Endothelial cell of umbilical vein (primary cell): ENCODE measurements around the gene AQP2. TPM values are rescaled to one million over a fixed set of nuclear protein-coding genes. Genes with fewer than 3 reads are reported as not detected.

ENCODE experiments used
- BruUV-seq: library from RNA; stranded (reverse); fragments of 400-500 nt; replicated peaks from 2 replicates; lab custom pipeline; 2021; lab: Mats Ljungman, UMichigan
- CTCF ChIA-PET: fragments of 300-600, 350-600 bp; sonication (Branson Sonifier 250); formaldehyde crosslinking; loops from one replicate; lab custom pipeline; 2021; ENCODE audit warnings: antibody characterized with exemption, inconsistent platforms; lab: Charles Lee
- POLR2A ChIA-PET: fragments of 300-600, 350-600 bp; sonication (Branson Sonifier 250); formaldehyde crosslinking; loops from one replicate; lab custom pipeline; 2021; ENCODE audit warnings: antibody characterized with exemption, inconsistent platforms; lab: Charles Lee
- DNase-seq: peaks from one replicate; pipeline ENCODE4 v3.0.0-alpha.2; 2011; ENCODE audit warnings: low read depth, low spot score
- FAIRE-seq: peaks from 2 replicates; lab custom pipeline; 2011; peaks lifted over from hg19 to GRCh38; lab: Jason Lieb, UNC
- H2AFZ ChIP-seq: 2 replicates; pipeline ENCODE4 v1.6.0; 2012; ENCODE audit warnings: low read depth, low read length, control low read depth, inconsistent platforms
- H3K27ac ChIP-seq: 2 replicates; pipeline ENCODE4 v1.5.1; 2011; ENCODE audit warnings: low read depth, mild to moderate bottlenecking, control low read depth, low read length, moderate library complexity; ENCODE audit not compliant: insufficient read depth
- H3K27me3 ChIP-seq, 2 experiments: 2 replicates each; pipeline versions ENCODE4 v1.6.0 to v1.6.1; 2011; ENCODE audit warnings: low read length in 2 of 2, mixed read lengths in 1 of 2; ENCODE audit not compliant: control insufficient read depth in 2 of 2, insufficient read depth in 2 of 2
- H3K36me3 ChIP-seq, 2 experiments: 2 replicates in 1 of 2; 3 replicates in 1 of 2; pipeline ENCODE4 v1.5.1; 2011; ENCODE audit warnings: low read length in 2 of 2, mild to moderate bottlenecking in 1 of 2, moderate library complexity in 1 of 2; ENCODE audit not compliant: control insufficient read depth in 2 of 2, insufficient read depth in 2 of 2; ENCODE audit errors: extremely low read depth in 1 of 2
- H3K4me1 ChIP-seq: 3 replicates; pipeline ENCODE4 v1.5.1; 2011; ENCODE audit warnings: mild to moderate bottlenecking, low read length; ENCODE audit not compliant: control insufficient read depth, insufficient read depth; ENCODE audit errors: extremely low read depth
- H3K4me2 ChIP-seq: 2 replicates; pipeline ENCODE4 v1.6.1; 2011; ENCODE audit warnings: low read length, control low read depth, mixed read lengths; ENCODE audit not compliant: insufficient read depth
- H3K4me3 ChIP-seq, 3 experiments: fragments of 200-600 bp in 1 of 3; sonication (generic), shearing (Covaris generic) in 1 of 3; replicated peaks in 1 of 3; 2 replicates each; pipeline ENCODE4 v1.5.1; 2011 to 2016; ENCODE audit warnings: control low read depth in 3 of 3, low read length in 3 of 3, mild to moderate bottlenecking in 2 of 3, inconsistent platforms in 1 of 3, low read depth in 1 of 3, moderate library complexity in 1 of 3; ENCODE audit not compliant: insufficient read depth in 1 of 3
- H3K79me2 ChIP-seq: 2 replicates; pipeline ENCODE4 v1.6.0; 2012; ENCODE audit warnings: low read length, inconsistent platforms; ENCODE audit not compliant: control insufficient read depth, insufficient read depth
- H3K9ac ChIP-seq: replicated peaks from 2 replicates; pipeline ENCODE3; 2011; ENCODE audit warnings: low read length, control low read depth; ENCODE audit not compliant: insufficient read depth; ENCODE audit errors: extremely low read depth
- H3K9me1 ChIP-seq: replicated peaks from 3 replicates; pipeline ENCODE4 v1.6.0; 2011; ENCODE audit warnings: mild to moderate bottlenecking, low read length; ENCODE audit not compliant: control insufficient read depth, insufficient read depth; ENCODE audit errors: extremely low read depth
- H3K9me3 ChIP-seq: replicated peaks from 2 replicates; pipeline ENCODE4 v1.5.1; 2012; ENCODE audit warnings: low read length, inconsistent platforms; ENCODE audit not compliant: control insufficient read depth, insufficient read depth
- H4K20me1 ChIP-seq: replicated peaks from 2 replicates; pipeline ENCODE3; 2011; ENCODE audit warnings: mild to moderate bottlenecking, low read length; ENCODE audit not compliant: control insufficient read depth, insufficient read depth; ENCODE audit errors: extremely low read depth
- EZH2 ChIP-seq: IDR thresholded peaks from 2 replicates; pipeline ENCODE4 v1.6.1; 2012; ENCODE audit warnings: borderline replicate concordance, low read depth, mild to moderate bottlenecking, moderate library complexity, low read length, inconsistent platforms; ENCODE audit not compliant: severe bottlenecking
- FOS ChIP-seq: IDR thresholded peaks from 2 replicates; pipeline ENCODE4 v1.6.1; 2011; ENCODE audit warnings: mild to moderate bottlenecking, low read length, moderate library complexity, borderline replicate concordance; ENCODE audit not compliant: insufficient read depth
- GATA2 ChIP-seq: IDR thresholded peaks from 2 replicates; pipeline ENCODE4 v1.7.0; 2011; ENCODE audit warnings: low read depth, mild to moderate bottlenecking, moderate library complexity, mixed read lengths, low read length; ENCODE audit not compliant: insufficient read length, insufficient read depth
- JUN ChIP-seq: IDR thresholded peaks from 2 replicates; pipeline ENCODE4 v1.6.1; 2011; ENCODE audit warnings: borderline replicate concordance, low read depth; ENCODE audit not compliant: insufficient read length, insufficient read depth
- MYC ChIP-seq: IDR thresholded peaks from one replicate; pipeline ENCODE4 v1.6.1; 2011; ENCODE audit warnings: mild to moderate bottlenecking, low read depth, low read length
- POLR2A ChIP-seq: IDR thresholded peaks from 2 replicates; pipeline ENCODE4 v1.6.1; 2012; ENCODE audit warnings: low read depth, mild to moderate bottlenecking, control low read depth, low read length
- POLR2AphosphoS5 ChIP-seq: IDR thresholded peaks from 2 replicates; pipeline ENCODE4 v1.6.1; 2012; ENCODE audit warnings: low read depth, mild to moderate bottlenecking, control low read depth, low read length, moderate library complexity; ENCODE audit not compliant: insufficient read depth
- dilution Hi-C: fragments of 300-500 bp; cut with MboI; formaldehyde crosslinking; loops from one replicate; pipeline ENCODE4 v1.15.0; 2019; ENCODE audit warnings: low sequenced_read_pairs; ENCODE audit not compliant: extremely low pct_ligation_motif_present
- intact Hi-C: fragments of 100-400 bp; cut with micrococcal nuclease; formaldehyde crosslinking; loops from one replicate; pipeline ENCODE4 v1.10.0; 2022
- polyA plus RNA-seq, 4 experiments: library from polyadenylated mRNA; depleted of rRNA in 3 of 4; stranded (reverse) in 3 of 4; unstranded in 1 of 4; fragments of >200 nt; gene quantifications; 2 replicates each; pipeline versions ENCODE4 v1.2.1 to v1.2.3, GENCODE V29; 2011 to 2012; ENCODE audit warnings: missing spikeins in 1 of 4
- total RNA-seq: library from RNA; stranded (reverse); gene quantifications from 2 replicates; pipeline ENCODE4 v1.2.3, GENCODE V29; 2021
- TF ChIP-seq, protein P1 (sequence below): IDR thresholded peaks from 2 replicates; pipeline ENCODE4 v1.6.1; 2011; ENCODE audit not compliant: insufficient read depth, insufficient read length
- TF ChIP-seq, protein P2 (sequence below), 2 donors: IDR thresholded peaks; 1 replicate in 1 of 2; 2 replicates in 1 of 2; pipeline ENCODE4 v1.5.1; 2011; ENCODE audit warnings: low read length in 2 of 2, mild to moderate bottlenecking in 2 of 2, moderate library complexity in 2 of 2, control low read depth in 1 of 2, inconsistent platforms in 1 of 2, low read depth in 1 of 2; ENCODE audit not compliant: insufficient read depth in 1 of 2; ENCODE audit errors: extremely low read depth in 1 of 2

The AQP2 gene
- total and polyA plus RNA-seq, 2 donors (not counting 3 experiments of a cell fraction or from before 2014, with no cell fraction given): not detected

DNA sequence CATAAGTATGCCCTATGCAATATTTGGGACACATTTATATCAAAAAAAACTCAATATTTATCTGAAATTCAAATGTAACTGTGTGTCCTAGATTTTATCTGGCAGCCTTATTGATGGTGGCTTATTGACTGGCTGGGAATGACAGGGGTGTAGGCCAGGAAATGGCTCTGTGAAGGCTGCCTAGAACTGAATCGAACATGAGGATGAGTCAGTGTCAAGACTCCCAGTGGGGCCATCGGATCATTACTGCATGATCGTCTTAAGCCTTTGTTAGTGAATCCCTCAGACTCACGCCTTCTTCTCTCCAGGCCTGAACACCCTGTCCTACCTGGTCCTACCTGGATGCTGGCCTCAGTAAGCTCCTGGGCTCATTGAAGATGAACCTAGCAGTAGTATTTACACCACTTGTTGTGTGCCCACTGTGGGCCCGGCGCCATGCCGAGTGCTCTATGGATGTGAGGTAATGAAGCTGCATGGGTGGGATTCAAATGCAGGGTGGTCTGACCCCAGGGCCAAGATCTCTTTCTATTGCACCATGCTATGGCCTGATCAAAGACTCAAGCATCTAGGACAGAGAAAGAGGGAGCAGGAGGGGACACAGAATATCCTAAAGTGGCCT lies 25.8 kb upstream of the AQP2 start:
- intact Hi-C loops (no loop called here), dilution Hi-C loops (no loop called here)
- H3K9ac ChIP-seq: no peak overlapping the region
- POLR2A ChIA-PET: interaction anchor here (0.6 kb wide), 1 partner anchor 79 kb away, joined by 3 read pairs; no protein-coding TSS in a partner anchor
- no peak for FAIRE-seq
- H3K36me3 ChIP-seq: no peaks in the 10 kb centered on the region
- BruUV-seq: no TSS peak
- TF ChIP-seq FOS (no peak), JUN (no peak), POLR2A (no peak), POLR2AphosphoS5 (no peak), GATA2 (no peak), EZH2 (no peak), MYC (no peak)
- TF ChIP-seq, protein P1, sequence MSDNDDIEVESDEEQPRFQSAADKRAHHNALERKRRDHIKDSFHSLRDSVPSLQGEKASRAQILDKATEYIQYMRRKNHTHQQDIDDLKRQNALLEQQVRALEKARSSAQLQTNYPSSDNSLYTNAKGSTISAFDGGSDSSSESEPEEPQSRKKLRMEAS: no peak
- TF ChIP-seq, protein P2, sequence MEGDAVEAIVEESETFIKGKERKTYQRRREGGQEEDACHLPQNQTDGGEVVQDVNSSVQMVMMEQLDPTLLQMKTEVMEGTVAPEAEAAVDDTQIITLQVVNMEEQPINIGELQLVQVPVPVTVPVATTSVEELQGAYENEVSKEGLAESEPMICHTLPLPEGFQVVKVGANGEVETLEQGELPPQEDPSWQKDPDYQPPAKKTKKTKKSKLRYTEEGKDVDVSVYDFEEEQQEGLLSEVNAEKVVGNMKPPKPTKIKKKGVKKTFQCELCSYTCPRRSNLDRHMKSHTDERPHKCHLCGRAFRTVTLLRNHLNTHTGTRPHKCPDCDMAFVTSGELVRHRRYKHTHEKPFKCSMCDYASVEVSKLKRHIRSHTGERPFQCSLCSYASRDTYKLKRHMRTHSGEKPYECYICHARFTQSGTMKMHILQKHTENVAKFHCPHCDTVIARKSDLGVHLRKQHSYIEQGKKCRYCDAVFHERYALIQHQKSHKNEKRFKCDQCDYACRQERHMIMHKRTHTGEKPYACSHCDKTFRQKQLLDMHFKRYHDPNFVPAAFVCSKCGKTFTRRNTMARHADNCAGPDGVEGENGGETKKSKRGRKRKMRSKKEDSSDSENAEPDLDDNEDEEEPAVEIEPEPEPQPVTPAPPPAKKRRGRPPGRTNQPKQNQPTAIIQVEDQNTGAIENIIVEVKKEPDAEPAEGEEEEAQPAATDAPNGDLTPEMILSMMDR (IDR thresholded peaks at IDR 0.05; ENCODE audit: extremely low read depth in 1 of 2, insufficient read depth in 1 of 2, low read depth in 1 of 2, low read length in 2 of 2): no peak
- no peaks in the 10 kb centered on the region for H3K79me2 ChIP-seq
- H4K20me1 ChIP-seq: no peaks in the 10 kb centered on the region
- no peak overlapping the region for H3K4me2 ChIP-seq
- H3K27me3 ChIP-seq: no peaks in the 10 kb centered on the region
- no peaks in the 10 kb centered on the region for H3K9me1 ChIP-seq
- H3K4me3 ChIP-seq: no peak overlapping the region
- H3K27ac ChIP-seq: no peak overlapping the region
- CTCF ChIA-PET: no interaction called here
- H3K4me1 ChIP-seq: peaks cover 14% of the 10 kb centered on the region
- no peak overlapping the region for H2AFZ ChIP-seq
- H3K9me3 ChIP-seq: no peaks in the 10 kb centered on the region
- DNase-seq: no peak
